Measurements from ENCODE around the gene POLR3B.
"Not testable (repeated sequence)": the region's sequence is repeated elsewhere in the genome, so short reads cannot be mapped to it uniquely, and the experiment has no call there.

The POLR3B gene

DNA sequence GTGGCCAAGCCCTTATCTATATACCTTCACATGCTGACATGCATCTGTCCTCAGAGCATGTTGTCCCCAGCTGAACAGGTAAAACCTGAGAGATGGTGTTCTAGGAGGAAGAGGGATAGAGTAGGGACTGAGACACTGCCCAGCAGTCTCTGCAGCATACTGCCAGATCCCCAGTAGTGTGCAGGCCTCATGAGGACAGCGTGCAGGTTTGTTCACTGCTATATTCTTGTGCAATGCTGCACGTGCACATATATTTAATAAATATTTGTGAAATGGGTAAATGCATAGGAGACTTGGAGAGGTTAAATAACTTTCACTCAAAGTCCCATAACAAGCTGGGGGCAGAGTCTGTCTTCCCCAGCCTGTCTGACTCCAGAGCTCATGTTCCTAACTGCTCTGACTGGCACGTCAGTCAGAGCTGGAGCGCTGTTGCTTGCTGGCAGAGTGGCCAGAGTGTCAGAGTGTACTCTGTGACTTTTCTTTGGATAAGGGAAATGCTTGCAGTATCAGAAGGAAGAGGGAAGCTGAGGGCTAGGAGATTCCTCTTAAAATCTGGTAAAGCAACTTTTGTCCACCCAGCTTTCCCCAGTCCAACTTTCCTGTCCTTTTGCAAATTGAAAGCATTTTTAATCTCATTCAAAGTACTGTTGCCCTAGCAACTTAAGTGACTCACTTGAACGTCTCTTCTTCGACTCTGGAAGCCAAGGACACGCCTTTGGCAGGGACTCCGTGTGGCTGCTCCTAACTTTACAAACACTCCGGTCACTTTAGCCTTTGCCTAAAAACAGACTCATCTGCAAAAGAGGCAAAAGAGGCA lies 14.9 kb upstream of the POLR3B start:
- no peak for DNase-seq (ENCODE audit: low read depth in 3 of 3, low spot score in 1 of 3)

DNA sequence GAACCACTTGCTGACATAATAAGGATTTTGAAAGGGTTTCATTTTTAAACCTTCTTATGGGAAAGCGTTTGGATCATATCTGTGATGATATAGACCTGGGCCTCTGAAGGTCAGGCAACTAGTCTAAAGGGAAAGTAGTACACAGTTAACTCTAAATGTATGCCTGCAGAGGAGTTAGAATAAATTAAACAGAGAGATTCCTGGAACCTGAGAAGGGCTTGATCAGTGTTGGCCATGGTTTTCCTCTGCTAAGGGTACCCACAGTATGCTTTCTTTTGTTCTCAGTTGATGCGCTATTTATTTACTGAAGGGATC lies 14.4 kb upstream of the POLR3B start:
- no peak for DNase-seq (ENCODE audit: low read depth in 3 of 3, low spot score in 1 of 3)

DNA sequence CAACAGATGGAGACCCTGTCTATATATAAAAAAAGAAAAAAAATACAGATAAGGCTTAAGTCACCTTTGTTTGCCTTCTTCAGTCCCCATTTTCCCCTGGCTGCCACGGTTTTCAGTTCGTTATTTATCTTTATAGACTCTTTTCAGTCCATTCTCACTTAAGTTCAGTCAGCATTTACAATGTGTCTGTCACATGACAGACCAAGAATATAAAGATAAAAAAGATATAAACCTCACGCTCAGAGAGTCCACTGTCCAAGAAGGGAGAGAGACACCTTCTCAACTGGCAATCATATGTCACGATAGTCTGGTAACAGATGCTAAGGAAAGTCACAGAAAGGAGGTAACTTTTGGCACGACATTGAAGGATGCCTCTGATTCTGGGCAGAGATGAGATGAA lies 13.4 kb upstream of the POLR3B start:
- no peak for DNase-seq (ENCODE audit: low read depth in 3 of 3, low spot score in 1 of 3)

DNA sequence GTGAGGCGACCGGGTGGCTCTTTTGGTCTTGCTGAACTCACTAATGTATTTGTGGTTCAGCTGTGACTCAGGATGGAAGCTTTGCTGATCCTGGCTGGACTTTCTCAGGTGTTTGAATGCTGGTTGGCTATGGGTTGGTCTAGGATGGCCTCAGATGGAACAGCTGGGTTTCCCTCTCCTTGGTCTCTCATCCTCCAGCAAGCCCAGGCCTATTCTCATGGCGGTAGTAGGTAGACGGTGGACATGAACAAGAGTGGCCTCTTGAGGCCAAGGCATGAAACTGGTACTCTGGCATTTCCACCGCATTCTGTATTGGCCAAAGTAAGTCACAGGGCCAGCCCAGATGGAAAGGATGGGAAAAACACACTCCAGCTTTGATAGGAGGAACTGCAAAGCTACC lies 11.8 kb upstream of the POLR3B start:
- no peak for DNase-seq (ENCODE audit: low read depth in 3 of 3, low spot score in 1 of 3)

DNA sequence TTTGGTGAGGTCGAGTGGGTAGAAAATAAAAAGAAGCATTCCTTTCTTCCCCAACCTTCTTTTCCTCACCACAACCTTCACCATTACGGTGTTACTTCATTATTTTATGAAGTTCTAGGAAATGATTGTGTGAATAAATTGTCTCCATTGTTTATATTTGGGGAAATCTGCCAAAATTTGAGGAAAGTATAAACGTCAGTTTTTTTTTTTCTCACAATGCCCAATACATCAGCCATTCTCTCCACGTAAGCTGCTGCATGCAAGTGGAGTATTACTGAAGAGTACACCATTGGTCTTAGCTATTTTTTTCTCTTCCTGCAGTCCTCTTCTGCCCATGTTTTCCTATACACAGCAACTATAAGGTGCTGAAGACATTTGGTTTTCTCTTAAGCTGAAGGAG lies 9.1 kb upstream of the POLR3B start:
- no peak for DNase-seq (ENCODE audit: low read depth in 3 of 3, low spot score in 1 of 3)

DNA sequence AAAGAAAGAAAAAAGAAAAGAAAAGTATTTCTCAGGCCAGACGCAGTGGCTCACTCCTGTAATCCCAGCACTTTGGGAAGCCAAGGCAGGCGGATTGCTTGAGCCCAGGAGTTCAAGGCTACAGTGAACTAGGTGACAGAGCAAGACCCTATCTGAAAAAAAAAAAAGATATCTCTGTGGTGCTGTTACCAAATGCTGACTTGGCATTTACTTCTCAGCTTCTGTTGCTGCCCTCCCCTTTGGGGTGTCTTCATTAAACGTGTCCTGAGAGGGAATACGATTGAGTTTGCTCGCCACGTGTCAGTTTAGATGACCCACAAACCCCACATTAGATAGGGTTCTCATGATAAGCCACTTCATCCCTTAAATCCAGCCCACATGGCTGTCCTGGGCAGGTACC lies 4.4 kb upstream of the POLR3B start:
- DNase-seq (ENCODE audit: low read depth in 3 of 3, low spot score in 1 of 3), result no peak

DNA sequence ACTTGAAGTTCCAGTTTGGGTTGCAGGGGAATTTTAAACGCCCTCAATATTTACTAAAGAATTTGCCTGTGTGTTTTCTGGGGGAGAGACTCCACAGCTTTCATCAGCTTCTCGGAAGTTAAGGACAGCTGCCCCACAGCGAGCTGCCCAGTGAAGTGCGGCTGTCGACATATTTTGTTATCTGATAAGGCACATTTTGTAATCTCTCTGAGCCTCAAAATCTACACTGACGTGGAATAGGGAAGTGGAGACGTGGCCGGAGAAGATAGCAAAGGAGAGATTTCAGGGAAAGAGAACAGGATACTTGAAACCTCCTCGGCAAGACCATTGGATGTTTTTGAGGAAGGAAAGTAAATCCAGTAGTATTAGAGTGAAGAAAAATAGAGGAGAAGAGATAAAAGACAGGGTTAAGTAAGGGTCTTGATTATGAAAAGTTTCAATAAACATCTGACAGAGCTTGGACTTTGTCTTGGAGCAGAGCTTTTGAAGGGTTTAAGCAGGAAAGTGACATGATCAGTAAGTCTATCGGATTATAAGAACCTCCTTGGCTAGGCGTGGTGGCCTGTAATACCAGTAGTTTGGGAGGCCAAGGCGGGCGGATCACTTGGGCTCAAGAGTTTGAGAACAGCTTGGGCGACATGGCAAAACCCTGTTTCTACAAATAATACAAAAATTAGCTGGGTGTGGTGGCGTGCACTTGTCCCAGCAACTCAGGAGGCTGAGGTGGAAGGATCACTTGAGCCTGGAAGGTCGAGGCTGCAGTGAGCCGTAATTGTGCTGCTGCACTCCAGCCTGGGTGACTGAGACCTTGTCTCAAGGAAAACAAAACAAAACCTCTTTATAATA lies 1.1 kb downstream of the POLR3B start:
- peak in 1 of 3 donors; percentile 3 for DNase-seq (ENCODE audit: low read depth in 3 of 3, low spot score in 1 of 3)

DNA sequence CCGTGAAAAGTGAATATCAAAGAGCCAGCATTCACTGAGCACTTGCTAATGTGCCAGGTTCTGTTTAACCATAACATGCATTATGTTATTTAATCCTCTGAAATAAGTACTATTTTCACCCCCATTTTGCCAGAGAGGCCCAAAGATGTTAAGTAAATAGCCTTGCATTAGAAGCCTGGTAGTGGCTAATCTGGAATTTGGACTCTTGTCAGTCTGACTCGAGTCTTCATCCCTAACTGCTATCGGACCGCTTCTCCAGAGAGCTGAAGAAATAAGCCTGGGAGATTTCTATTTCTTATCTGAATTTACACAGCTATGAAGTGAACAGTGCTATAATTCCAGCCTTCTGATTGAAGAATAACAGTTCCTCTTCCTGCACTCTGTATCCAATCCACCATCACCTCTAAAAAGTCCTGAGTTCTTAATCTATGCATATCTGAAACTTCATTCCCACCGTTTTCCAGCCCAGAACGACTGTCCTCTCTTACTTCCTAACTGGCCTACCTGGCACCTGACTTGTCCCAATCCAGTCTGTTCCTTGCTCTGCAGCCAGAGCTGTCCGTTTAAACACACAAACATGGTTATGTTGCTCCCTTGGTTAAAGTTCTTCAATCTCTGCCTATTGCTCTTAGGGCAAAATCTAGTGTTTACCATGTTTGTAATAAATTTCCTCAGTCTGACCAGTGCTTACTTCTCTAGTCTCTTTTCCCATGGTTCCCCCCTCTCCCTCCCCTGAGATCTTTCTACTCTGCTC lies 2.3 kb downstream of the POLR3B start:
- no peak for DNase-seq (ENCODE audit: low read depth in 3 of 3, low spot score in 1 of 3)

DNA sequence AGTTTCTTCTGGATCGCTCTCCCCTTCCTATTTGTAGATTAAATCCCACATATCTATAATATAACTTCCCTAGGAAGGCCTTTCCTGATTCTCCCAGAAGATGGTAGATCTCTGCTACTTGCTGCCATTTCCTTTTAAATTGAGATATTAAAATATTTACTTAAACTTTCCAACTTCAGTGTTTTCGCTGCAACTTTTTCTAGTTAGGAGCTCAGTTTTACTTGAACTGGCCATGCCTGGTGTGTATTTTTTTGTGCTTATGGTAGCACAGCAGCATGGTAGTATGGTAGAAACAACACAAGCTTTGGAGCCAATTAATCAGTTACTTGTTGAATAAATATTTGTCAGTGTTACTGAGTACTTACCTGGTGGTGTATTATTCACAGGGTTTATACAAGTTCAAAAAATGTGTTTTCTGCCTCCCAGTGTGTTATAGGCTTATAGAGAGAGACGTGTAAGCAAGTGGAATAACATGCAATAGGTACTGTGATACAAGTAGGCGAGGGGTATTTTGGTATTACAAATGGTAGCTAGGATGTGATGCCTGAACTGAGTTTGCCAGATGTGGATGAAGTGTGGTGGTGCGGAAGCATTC lies 2.9 kb downstream of the POLR3B start:
- DNase-seq (ENCODE audit: low read depth in 3 of 3, low spot score in 1 of 3), result no peak

DNA sequence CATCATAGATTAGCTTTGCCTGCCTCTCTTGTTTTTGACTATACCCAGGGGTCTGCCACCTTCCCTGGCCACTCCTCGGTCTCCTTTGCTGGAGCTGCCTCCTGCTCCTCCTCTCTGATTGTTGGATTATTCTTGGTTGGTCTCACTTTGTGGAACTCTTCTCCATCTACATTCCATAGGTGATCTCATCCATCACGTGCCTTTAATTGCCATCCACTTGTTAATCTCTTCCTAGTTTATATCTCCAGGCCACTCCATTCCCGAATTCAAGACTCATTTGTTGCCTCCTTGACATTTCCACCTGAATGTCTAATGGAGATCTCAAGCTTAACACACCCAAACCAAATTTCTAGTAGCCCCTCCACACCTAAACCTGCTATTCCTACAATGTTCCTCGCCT lies 5.4 kb downstream of the POLR3B start:
- no peak for DNase-seq (ENCODE audit: low read depth in 3 of 3, low spot score in 1 of 3)

DNA sequence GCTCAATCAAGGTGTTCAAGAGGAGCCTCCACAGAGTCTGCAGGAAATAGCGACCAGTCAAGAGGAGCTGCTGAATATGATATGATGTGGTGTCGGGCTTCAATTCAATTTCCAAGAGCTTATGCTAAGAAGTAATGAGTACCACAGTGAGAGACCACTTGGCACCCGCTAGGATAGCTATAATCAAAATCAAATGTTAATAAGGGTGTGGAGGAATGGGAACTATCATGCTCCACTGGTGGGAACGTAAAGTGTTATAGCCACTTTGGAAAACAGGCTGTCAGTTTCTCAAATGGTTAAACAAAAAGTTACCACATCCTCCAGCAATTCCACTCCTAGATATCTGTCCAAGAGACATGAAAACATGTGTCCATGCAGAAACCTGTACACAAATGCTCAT lies 6.7 kb downstream of the POLR3B start:
- DNase-seq (ENCODE audit: low read depth in 3 of 3, low spot score in 1 of 3), result no peak

DNA sequence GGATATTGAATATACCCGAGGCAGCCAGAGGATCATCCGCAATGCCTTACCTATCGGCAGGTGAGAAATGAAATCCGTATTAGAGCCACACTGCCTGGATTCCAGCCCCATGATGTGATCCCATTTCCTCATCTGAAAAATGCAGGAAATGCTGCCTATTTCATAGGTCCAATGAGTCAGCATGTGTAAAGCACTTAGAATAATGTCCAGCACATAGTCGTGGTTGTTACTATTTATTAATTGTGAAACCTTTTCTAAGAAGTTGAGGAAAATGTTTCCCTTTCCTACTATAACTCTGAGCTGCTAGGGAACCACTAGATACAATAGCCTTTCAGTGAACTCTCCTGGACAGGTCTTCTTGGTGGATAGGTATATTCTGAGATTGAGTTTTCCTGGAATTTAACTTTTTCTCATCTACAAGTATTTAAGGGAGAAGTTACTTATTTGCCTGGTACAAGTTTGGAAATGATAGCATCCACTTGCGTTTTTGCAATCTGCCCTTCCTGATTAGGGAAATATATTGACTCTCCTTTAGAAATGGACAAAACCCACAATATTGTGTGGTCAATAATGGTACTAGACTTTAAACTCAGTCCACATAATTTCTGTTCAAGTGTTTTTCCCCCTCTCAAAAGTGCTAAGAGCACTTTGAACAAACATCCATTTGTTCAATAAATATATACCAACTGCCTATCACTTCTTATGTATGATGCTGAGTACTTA lies 12.2 kb downstream of the POLR3B start:
- DNase-seq (ENCODE audit: low read depth in 3 of 3, low spot score in 1 of 3), result no peak

DNA sequence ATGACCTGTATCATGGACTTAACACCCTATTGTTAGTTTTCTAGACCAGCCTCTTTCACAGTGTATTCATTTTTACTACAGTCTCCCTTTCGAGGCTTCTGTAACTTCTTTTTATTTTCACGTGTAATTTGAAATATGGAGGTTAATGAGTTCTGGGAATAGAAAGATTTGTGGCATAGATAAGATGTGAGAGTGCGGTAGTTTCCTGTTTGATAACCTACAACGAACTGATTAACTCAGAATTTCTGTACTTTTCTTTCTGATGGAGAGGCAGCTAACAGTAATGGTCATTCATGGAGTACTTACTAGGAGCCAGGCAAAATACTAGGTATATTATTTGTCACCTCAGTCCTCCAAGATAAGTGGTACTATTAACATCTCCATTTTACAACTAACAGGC lies 21.2 kb downstream of the POLR3B start:
- DNase-seq (ENCODE audit: low read depth in 3 of 3, low spot score in 1 of 3), result no peak

DNA sequence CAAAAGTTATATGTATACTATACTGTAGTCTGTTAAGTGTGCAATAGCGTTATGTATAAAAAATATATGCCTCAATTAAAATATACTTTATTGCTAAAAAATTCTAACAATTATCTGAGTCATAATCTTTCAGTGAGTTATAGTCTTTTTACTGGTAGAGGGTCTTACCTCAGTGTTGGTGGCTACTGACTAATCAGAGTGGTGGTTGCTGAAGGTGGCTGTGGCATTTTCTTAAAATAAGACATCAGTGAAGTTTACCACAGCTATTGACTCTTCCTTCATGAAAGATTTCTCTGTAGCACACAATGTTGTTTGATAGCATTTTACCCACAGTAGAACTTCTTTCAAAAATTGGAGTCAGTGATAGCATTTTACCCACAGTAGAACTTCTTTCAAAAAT lies 23.4 kb downstream of the POLR3B start:
- no peak for DNase-seq (ENCODE audit: low read depth in 3 of 3, low spot score in 1 of 3)

DNA sequence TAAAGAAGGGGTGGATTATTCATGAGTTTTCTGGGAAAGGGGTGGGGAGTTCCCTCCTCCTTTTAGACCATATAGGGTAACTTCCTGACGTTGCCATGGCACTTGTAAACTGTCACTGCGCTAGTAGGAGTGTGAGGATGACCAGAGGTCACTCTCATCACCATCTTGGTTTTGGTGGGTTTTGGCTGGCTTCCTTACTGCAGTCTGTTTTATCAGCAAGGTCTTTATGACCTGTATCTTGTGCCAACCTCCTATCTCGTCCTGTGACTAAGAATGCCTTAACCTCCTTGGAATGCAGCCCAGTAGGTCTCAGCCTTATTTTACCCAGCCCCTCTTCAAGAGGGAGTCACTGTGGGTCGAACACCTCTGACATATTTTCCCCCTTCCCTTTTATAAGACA lies 24.3 kb downstream of the POLR3B start:
- not testable (repeated sequence) for DNase-seq (ENCODE audit: low read depth in 3 of 3, low spot score in 1 of 3)

DNA sequence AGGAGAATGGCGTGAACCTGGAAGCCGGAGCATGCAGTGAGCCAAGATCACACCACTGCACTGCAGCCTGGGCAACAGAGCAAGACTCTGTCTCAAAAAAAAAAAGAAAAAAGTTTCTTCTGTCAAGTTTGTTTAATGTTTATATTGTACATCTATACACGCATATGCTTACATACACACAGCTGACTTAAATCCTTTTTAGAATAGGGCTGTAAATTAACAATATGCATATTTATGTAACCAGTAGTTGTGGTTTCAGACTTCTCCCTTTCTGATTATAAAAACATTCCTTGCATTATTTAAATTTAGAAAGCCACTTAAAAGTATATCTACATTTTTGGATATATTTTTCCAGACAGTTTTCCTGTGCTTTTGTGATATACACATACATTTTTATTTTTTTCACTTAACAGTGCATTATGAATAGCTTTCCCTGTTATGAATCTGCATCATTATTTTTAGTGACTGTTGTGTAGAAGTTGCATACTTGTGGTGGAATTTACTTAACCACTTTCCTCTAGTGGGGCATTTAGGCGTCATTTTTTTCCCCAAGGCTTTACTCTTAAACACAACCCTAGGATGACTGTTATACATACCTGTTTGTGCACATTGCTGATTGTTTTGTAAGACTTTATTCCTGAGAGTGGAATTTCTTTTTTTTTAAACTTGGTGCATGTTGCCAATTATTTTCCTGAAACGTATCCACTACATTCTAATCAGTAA lies 29.4 kb downstream of the POLR3B start:
- no peak for DNase-seq (ENCODE audit: low read depth in 3 of 3, low spot score in 1 of 3)

DNA sequence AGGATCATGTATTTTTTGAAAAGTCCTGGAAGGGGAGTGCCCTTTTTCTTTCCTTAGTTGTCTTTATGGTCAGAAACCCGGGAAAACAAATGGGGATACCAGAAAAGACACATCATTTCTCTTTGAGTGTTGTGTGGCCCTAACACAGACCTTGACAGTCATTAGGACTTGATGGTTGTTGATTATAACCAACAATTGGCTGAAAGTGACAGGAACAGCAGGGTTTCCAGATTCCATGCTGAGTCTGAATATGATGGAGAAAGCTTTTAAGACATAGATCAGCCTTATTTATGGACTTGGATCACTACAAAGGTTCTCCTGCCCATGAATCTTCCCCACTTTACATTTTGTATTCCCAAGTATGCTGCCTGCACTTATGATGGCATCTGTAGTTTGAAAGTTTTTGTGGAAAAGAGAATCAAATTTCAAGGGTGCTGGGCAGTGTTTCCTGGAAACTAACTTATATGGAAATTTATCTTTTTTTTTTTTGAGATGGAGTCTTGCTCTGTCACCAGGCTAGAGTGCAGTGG lies 30.4 kb downstream of the POLR3B start:
- no peak for DNase-seq (ENCODE audit: low read depth in 3 of 3, low spot score in 1 of 3)

DNA sequence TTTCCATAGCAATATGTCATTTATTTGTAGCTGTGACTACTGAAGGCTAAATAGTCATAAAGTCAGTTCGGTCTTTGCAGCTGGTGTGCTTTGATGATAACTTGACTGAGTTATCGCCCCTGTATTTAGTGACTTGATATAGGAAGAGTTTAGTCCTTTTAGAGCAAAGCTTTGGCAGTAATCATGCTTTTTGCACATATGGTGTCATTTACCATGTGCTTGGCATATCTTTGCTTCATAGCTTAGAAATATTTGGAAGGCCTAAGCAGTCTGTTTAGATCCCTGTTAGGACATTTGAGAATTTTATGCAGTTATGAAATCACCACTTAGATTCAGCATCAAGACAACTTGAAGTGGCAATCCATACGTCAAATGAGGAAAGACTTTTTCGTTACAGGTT lies 31.6 kb downstream of the POLR3B start:
- DNase-seq (ENCODE audit: low read depth in 3 of 3, low spot score in 1 of 3), result no peak

DNA sequence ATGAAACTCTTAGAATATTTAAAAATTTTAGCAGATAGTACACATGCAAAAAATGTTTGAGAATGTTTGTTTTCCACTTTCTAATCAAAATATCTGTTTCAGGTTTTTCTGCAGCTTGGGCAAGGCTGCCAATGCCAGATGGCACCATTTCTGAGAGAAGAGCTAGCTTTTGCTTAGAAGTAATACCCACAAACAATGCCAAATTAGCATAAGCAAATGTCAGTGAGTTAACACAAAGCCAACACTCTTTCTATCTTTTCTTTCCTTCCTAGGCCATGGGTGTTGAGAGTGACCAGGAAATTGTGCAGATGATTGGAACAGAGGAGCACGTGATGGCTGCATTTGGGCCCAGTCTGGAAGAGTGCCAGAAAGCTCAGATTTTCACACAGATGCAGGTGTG lies 35.2 kb downstream of the POLR3B start:
- no peak for DNase-seq (ENCODE audit: low read depth in 3 of 3, low spot score in 1 of 3)

DNA sequence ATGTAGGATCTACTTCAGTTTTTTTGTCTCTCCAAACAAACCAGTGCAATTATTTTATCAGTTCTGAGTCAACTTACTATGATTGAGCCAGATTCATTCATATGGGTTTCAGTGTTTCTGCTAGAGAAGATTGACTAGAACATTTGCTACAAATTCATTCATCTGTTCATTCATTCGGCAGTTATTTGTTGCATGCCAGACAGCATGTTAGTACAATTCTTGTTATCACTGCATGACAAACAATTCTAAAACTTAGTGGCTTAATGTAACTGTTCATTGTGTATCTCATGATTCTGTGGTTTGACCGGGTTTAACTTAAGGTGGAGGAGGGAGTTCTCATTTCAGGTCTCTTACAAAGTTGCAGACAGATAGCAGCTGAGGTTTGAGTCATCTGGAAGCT lies 52.3 kb downstream of the POLR3B start:
- no peak for DNase-seq (ENCODE audit: low read depth in 3 of 3, low spot score in 1 of 3)
